ENCODE results near the gene BACH1. TPM values are rescaled to one million over a fixed set of nuclear protein-coding genes. Genes with fewer than 3 reads are reported as not detected.

Gene BACH1
- total RNA-seq, 1 donor from 2014 or later, result 126 TPM

GRCh38 chr21:29385934-29386520 is 87.3 kb downstream of the BACH1 start:
- H3K4me1 ChIP-seq (ENCODE audit: control insufficient read depth in 3 of 3, insufficient read depth in 3 of 3, low read length in 3 of 3), result peaks cover 0 to 12% (median 8%) of the 10 kb centered on the region in 3 donors
- no peak overlapping the region for H3K4me3 ChIP-seq (ENCODE audit: low read length in 3 of 3)
- H3K36me3 ChIP-seq (ENCODE audit: control insufficient read depth in 3 of 3, insufficient read depth in 3 of 3, low read length in 3 of 3), result no peaks in the 10 kb centered on the region
- no peak overlapping the region for H3K9ac ChIP-seq (ENCODE audit: low read depth in 1 of 3, low read length in 3 of 3)
- no peak overlapping the region for H3K27ac ChIP-seq (ENCODE audit: low read depth, low read length)
- H3K9me3 ChIP-seq (ENCODE audit: control insufficient read depth in 3 of 3, low read length in 3 of 3), result no peaks in the 10 kb centered on the region
- H3K27me3 ChIP-seq (ENCODE audit: control insufficient read depth in 3 of 3, insufficient read depth in 3 of 3, low read length in 3 of 3), result no peaks in the 10 kb centered on the region

DNA sequence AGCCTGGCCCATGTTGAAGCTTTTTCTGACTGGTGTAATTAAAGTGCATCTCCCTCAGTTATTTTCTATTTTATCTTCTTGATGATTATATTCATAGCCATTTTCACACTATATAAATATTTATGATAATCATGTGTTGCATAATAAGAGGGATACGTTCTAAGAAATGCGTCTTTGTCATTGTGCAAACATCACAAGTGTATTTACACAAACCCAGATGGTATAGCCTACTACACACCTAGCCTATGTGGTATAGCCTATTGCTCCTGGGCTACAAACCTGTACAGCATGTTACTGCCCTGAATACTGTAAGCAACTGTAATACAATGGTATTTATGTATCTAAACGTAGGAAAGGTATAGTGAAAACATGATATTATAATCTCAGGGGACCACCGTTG is 88.1 kb downstream of the BACH1 start:
- no peaks in the 10 kb centered on the region for H3K36me3 ChIP-seq (ENCODE audit: control insufficient read depth in 3 of 3, insufficient read depth in 3 of 3, low read length in 3 of 3)
- no peaks in the 10 kb centered on the region for H3K9me3 ChIP-seq (ENCODE audit: control insufficient read depth in 3 of 3, low read length in 3 of 3)
- no peak overlapping the region for H3K9ac ChIP-seq (ENCODE audit: low read depth in 1 of 3, low read length in 3 of 3)
- H3K4me3 ChIP-seq (ENCODE audit: low read length in 3 of 3), result no peak overlapping the region
- H3K4me1 ChIP-seq (ENCODE audit: control insufficient read depth in 3 of 3, insufficient read depth in 3 of 3, low read length in 3 of 3), result peaks cover 0 to 9% (median 6%) of the 10 kb centered on the region in 3 donors
- H3K27ac ChIP-seq (ENCODE audit: low read depth, low read length), result no peak overlapping the region
- H3K27me3 ChIP-seq (ENCODE audit: control insufficient read depth in 3 of 3, insufficient read depth in 3 of 3, low read length in 3 of 3), result no peaks in the 10 kb centered on the region

- Histone ChIP-seq H3K4me1 (ENCODE audit: control insufficient read depth in 3 of 3, insufficient read depth in 3 of 3, low read length in 3 of 3) (peaks cover 0 to 4% (median under 1%) of the 10 kb centered on the region in 3 donors), H3K27ac (ENCODE audit: low read depth, low read length) (no peak overlapping the region), H3K4me3 (ENCODE audit: low read length in 3 of 3) (no peak overlapping the region), H3K27me3 (ENCODE audit: control insufficient read depth in 3 of 3, insufficient read depth in 3 of 3, low read length in 3 of 3) (no peaks in the 10 kb centered on the region), H3K36me3 (ENCODE audit: control insufficient read depth in 3 of 3, insufficient read depth in 3 of 3, low read length in 3 of 3) (no peaks in the 10 kb centered on the region), H3K9ac (ENCODE audit: low read depth in 1 of 3, low read length in 3 of 3) (no peak overlapping the region), H3K9me3 (ENCODE audit: control insufficient read depth in 3 of 3, low read length in 3 of 3) (no peaks in the 10 kb centered on the region)
Observed at GRCh38 chr21:29387598-29387997, 88.9 kb downstream of the BACH1 start.

- Histone ChIP-seq H3K4me1 (ENCODE audit: control insufficient read depth in 3 of 3, insufficient read depth in 3 of 3, low read length in 3 of 3) (no peaks in the 10 kb centered on the region), H3K27ac (ENCODE audit: low read depth, low read length) (no peak overlapping the region), H3K4me3 (ENCODE audit: low read length in 3 of 3) (no peak overlapping the region), H3K27me3 (ENCODE audit: control insufficient read depth in 3 of 3, insufficient read depth in 3 of 3, low read length in 3 of 3) (no peaks in the 10 kb centered on the region), H3K36me3 (ENCODE audit: control insufficient read depth in 3 of 3, insufficient read depth in 3 of 3, low read length in 3 of 3) (no peaks in the 10 kb centered on the region), H3K9me3 (ENCODE audit: control insufficient read depth in 3 of 3, low read length in 3 of 3) (no peaks in the 10 kb centered on the region), H3K9ac (ENCODE audit: low read depth in 1 of 3, low read length in 3 of 3) (no peak overlapping the region)
Observed at GRCh38 chr21:29389136-29389535, 90.4 kb downstream of the BACH1 start.

GRCh38 chr21:29390778-29391177 is 92.1 kb downstream of the BACH1 start:
- Histone ChIP-seq H3K27ac (ENCODE audit: low read depth, low read length) (no peak overlapping the region), H3K9me3 (ENCODE audit: control insufficient read depth in 3 of 3, low read length in 3 of 3) (no peaks in the 10 kb centered on the region), H3K27me3 (ENCODE audit: control insufficient read depth in 3 of 3, insufficient read depth in 3 of 3, low read length in 3 of 3) (no peaks in the 10 kb centered on the region), H3K4me3 (ENCODE audit: low read length in 3 of 3) (no peak overlapping the region), H3K36me3 (ENCODE audit: control insufficient read depth in 3 of 3, insufficient read depth in 3 of 3, low read length in 3 of 3) (no peaks in the 10 kb centered on the region), H3K9ac (ENCODE audit: low read depth in 1 of 3, low read length in 3 of 3) (no peak overlapping the region), H3K4me1 (ENCODE audit: control insufficient read depth in 3 of 3, insufficient read depth in 3 of 3, low read length in 3 of 3) (no peaks in the 10 kb centered on the region)

DNA sequence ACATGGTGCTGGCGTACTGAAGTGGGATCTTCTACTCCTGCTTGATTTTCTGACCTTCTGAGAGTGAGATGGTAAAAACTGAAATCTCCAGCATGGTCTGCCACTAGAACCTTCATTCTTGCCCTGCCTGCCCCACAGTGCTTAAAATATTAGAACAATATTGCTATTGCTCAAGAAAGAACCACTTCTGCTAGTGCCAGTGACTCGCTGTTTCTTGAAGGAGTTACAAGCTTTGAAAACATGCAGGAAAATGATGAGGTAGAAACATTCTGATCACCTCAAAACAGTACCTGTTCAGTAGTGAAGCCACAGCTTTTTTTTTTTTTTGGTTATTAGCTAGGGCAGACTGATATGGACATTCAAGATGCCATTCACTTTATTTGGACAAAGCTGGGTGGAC is 95.3 kb downstream of the BACH1 start:
- Histone ChIP-seq H3K27me3 (ENCODE audit: control insufficient read depth in 3 of 3, insufficient read depth in 3 of 3, low read length in 3 of 3) (no peaks in the 10 kb centered on the region), H3K9me3 (ENCODE audit: control insufficient read depth in 3 of 3, low read length in 3 of 3) (no peaks in the 10 kb centered on the region), H3K4me1 (ENCODE audit: control insufficient read depth in 3 of 3, insufficient read depth in 3 of 3, low read length in 3 of 3) (no peaks in the 10 kb centered on the region), H3K4me3 (ENCODE audit: low read length in 3 of 3) (no peak overlapping the region), H3K27ac (ENCODE audit: low read depth, low read length) (no peak overlapping the region), H3K9ac (ENCODE audit: low read depth in 1 of 3, low read length in 3 of 3) (no peak overlapping the region), H3K36me3 (ENCODE audit: control insufficient read depth in 3 of 3, insufficient read depth in 3 of 3, low read length in 3 of 3) (no peaks in the 10 kb centered on the region)

Other genes starting within 250 kb of the BACH1 start
- 176 TPM for gene CCT8, start 225.3 kb upstream of the BACH1 start, total RNA-seq
- 37.6 TPM for gene MAP3K7CL, start 168.3 kb upstream of the BACH1 start, total RNA-seq